Mesendoderm (in vitro differentiated cells): ENCODE measurements around the gene TEX28.

Source experiments
- DNase-seq: peaks from one replicate; pipeline ENCODE4 v3.0.0; 2013
- H2AK5ac ChIP-seq: 2 replicates; pipeline ENCODE4 v1.6.1; 2013; ENCODE audit warnings: low read length, inconsistent platforms
- H2BK120ac ChIP-seq: 2 replicates; pipeline ENCODE4 v1.6.1; 2013; ENCODE audit warnings: low read depth, mild to moderate bottlenecking, low read length, moderate library complexity, mixed read lengths
- H2BK15ac ChIP-seq: replicated peaks from 2 replicates; pipeline ENCODE4 v1.6.1; 2013; ENCODE audit warnings: low read depth, mild to moderate bottlenecking, moderate library complexity
- H2BK5ac ChIP-seq: 2 replicates; pipeline ENCODE4 v1.6.1; 2013; ENCODE audit warnings: low read length, inconsistent platforms
- H3K18ac ChIP-seq: 2 replicates; pipeline ENCODE4 v1.6.1; 2013; ENCODE audit warnings: mild to moderate bottlenecking, low read length, mixed read lengths
- H3K23ac ChIP-seq: one replicate; pipeline ENCODE4 v1.6.1; 2013; ENCODE audit warnings: low read length
- H3K27ac ChIP-seq: 2 replicates; pipeline ENCODE4 v1.5.1; 2013; ENCODE audit warnings: low read depth, mild to moderate bottlenecking, inconsistent platforms, low read length, moderate library complexity
- H3K27me3 ChIP-seq: 2 replicates; pipeline ENCODE4 v1.6.1; 2013; ENCODE audit warnings: low read length, control low read depth, mild to moderate bottlenecking, inconsistent platforms; ENCODE audit not compliant: insufficient read depth, poor library complexity
- H3K36me3 ChIP-seq: 2 replicates; pipeline ENCODE4 v1.6.1; 2013; ENCODE audit warnings: low read length, inconsistent platforms; ENCODE audit not compliant: control insufficient read depth, insufficient read depth
- H3K4ac ChIP-seq: one replicate; pipeline ENCODE4 v1.6.1; 2013; ENCODE audit warnings: low read depth, mild to moderate bottlenecking, low read length, moderate library complexity
- H3K4me1 ChIP-seq: 2 replicates; pipeline ENCODE4 v1.6.1; 2013; ENCODE audit warnings: low read depth, low read length, inconsistent platforms; ENCODE audit not compliant: control insufficient read depth
- H3K4me2 ChIP-seq: 2 replicates; pipeline ENCODE4 v1.6.1; 2013; ENCODE audit warnings: low read length
- H3K4me3 ChIP-seq: 2 replicates; pipeline ENCODE4 v1.5.1; 2013; ENCODE audit warnings: mild to moderate bottlenecking, low read length
- H3K56ac ChIP-seq: one replicate; pipeline ENCODE4 v1.6.1; 2013; ENCODE audit warnings: low read length
- H3K79me1 ChIP-seq: 2 replicates; pipeline ENCODE4 v1.6.1; 2013; ENCODE audit warnings: low read length, inconsistent platforms
- H3K79me2 ChIP-seq: 2 replicates; pipeline ENCODE4 v1.6.1; 2013; ENCODE audit warnings: mild to moderate bottlenecking, low read length; ENCODE audit not compliant: control insufficient read depth, insufficient read depth
- H3K9ac ChIP-seq: 2 replicates; pipeline ENCODE4 v1.6.1; 2013; ENCODE audit warnings: low read length, inconsistent platforms
- H4K5ac ChIP-seq: one replicate; pipeline ENCODE4 v1.6.1; 2013; ENCODE audit warnings: low read length
- H4K8ac ChIP-seq: one replicate; pipeline ENCODE4 v1.6.1; 2013; ENCODE audit warnings: low read depth, mild to moderate bottlenecking, control low read depth, low read length, moderate library complexity
- WGBS: extraction: QIAGEN DNeasy Blood & Tissue Kit; methylation state at CpG from one replicate; pipeline ENCODE4 v1.1.7; 2013; ENCODE audit warnings: low lambda C conversion rate, missing lambda C conversion rate; ENCODE audit not compliant: insufficient coverage; ENCODE audit errors: extremely low coverage; 5-methylcytosine and 5-hydroxymethylcytosine counted together

The TEX28 gene

DNA sequence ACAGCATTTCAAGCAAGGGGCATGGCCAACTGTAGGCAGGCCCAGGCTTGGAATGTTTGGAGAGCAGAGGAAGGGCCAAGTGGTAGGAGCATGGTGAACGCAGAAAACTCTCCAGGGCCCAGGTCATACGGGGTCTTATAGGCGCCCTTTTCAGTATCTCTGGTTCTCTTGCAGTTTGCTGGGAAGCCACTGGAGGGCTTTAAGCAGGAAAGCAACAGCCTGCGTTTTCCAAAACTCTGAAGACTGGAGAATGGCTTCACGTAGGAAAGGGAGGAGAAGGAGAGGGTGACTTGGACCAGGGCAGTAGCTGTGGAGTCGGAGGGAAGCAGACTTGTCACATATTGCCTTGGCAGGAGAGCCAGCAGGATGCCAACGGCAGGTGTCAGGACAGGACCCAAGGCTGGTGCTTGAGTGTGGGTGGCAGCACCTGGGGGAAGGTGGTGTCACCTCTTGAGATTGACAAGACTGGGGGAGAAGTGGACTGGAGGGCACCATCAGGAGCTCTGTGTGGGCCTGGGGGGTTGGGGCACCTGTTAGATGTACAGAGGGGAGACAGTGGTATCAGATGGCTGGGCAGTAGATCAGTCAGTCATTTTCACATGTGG, 22.6 kb upstream of the TEX28 start:
- H3K4ac ChIP-seq: no peak overlapping the region
- H2BK5ac ChIP-seq: no peak overlapping the region
- no peak overlapping the region for H2AK5ac ChIP-seq
- peak; percentile 66 for DNase-seq
- no peak overlapping the region for H4K5ac ChIP-seq
- no peaks in the 10 kb centered on the region for H3K4me1 ChIP-seq
- no peak overlapping the region for H2BK15ac ChIP-seq
- no peak overlapping the region for H3K23ac ChIP-seq
- no peak overlapping the region for H3K9ac ChIP-seq
- H3K4me3 ChIP-seq: no peak overlapping the region
- H3K4me2 ChIP-seq: no peak overlapping the region
- H3K27me3 ChIP-seq: no peaks in the 10 kb centered on the region
- H3K79me2 ChIP-seq: no peaks in the 10 kb centered on the region
- no peak overlapping the region for H3K18ac ChIP-seq
- H3K36me3 ChIP-seq: no peaks in the 10 kb centered on the region
- WGBS: no CpG with 5 or more reads among the region's 7 CpGs
- H3K27ac ChIP-seq: no peak overlapping the region
- H3K56ac ChIP-seq: no peak overlapping the region
- no peak overlapping the region for H2BK120ac ChIP-seq
- H3K79me1 ChIP-seq: no peaks in the 10 kb centered on the region
- H4K8ac ChIP-seq: no peak overlapping the region

DNA sequence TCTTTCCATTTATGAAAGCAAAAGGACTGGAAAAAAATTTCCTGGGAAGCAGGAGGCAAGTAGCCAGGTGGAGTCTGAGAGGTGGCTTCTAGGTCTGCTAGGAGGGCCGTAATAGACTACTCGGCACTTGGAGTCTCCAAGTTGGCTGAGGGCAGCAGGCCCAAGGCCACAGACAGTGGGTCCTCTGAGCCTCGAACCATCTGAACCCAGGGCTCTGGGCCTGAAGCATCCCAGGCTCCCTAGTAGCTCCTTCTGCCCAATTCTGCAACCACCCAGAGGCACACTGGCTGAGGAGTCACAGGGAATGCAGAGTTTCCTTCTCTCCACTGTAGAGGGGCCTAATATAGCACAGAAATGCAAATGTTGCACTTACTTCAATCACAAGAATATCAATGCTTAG, 20.5 kb upstream of the TEX28 start:
- H2AK5ac ChIP-seq: no peak overlapping the region
- no peaks in the 10 kb centered on the region for H3K27me3 ChIP-seq

DNA sequence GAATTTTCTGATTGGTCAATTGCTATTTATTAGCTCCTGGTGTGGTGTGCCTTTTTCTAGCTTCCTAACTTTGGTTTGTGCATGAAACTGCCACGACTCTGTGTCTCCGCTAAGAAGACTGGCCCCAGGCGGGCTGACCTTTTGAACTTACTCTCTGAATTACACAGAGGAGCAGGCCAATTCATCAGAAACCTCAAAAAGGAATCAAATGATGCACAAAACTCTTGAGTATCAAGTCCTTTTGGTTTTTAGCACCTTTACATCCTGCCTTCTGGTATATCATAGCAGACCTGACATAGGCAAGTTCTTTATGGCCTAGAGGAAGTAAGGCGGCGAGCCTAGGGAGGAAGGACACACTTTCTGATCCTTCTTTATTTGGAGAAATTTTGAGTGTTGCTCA, 18.2 kb upstream of the TEX28 start:
- WGBS: no CpG with 5 or more reads among the region's 5 CpGs
- no peak overlapping the region for H4K8ac ChIP-seq

More for the DNA sequence above, 20.5 kb upstream of the TEX28 start:
- no peaks in the 10 kb centered on the region for H3K36me3 ChIP-seq
- no peak overlapping the region for H4K8ac ChIP-seq
- DNase-seq: no peak
- no peak overlapping the region for H3K4me3 ChIP-seq
- no peak overlapping the region for H3K9ac ChIP-seq
- no peak overlapping the region for H4K5ac ChIP-seq
- no peaks in the 10 kb centered on the region for H3K4me1 ChIP-seq
- H2BK15ac ChIP-seq: no peak overlapping the region
- no peak overlapping the region for H3K27ac ChIP-seq
- H2BK120ac ChIP-seq: no peak overlapping the region
- no peak overlapping the region for H3K56ac ChIP-seq
- H3K18ac ChIP-seq: no peak overlapping the region
- H3K79me2 ChIP-seq: no peaks in the 10 kb centered on the region
- WGBS: no CpG with 5 or more reads among the region's 3 CpGs
- H3K4me2 ChIP-seq: no peak overlapping the region
- H3K4ac ChIP-seq: no peak overlapping the region
- no peaks in the 10 kb centered on the region for H3K79me1 ChIP-seq
- H3K23ac ChIP-seq: no peak overlapping the region
- H2BK5ac ChIP-seq: no peak overlapping the region

DNA sequence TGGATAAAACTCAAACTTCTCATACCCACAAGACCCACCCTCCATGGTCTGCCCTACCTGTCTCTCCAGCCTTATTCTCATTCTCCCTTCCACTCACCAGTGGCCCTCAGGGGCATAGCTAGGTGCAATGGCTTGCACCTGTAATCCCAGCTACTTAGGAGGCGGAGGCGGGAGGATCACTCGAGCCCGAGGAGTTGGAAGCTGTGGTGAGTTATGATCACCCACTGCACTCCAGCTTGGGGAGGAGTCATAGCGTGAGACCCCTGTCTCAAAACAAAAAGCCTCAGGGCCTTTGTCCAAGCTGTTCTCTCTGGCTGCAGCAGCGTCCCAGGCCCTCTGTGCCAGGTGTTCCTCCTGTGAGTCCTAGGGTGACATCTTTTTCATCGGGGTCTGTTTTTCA, 17.2 kb upstream of the TEX28 start:
- Histone ChIP-seq H2AK5ac (no peak overlapping the region), H3K9ac (no peak overlapping the region), H3K4me2 (no peak overlapping the region), H2BK5ac (no peak overlapping the region), H3K56ac (no peak overlapping the region), H3K4ac (no peak overlapping the region), H2BK15ac (no peak overlapping the region), H3K4me3 (no peak overlapping the region), H3K4me1 (no peaks in the 10 kb centered on the region), H3K79me2 (no peaks in the 10 kb centered on the region), H3K18ac (no peak overlapping the region), H3K27ac (no peak overlapping the region), H3K79me1 (no peaks in the 10 kb centered on the region), H4K5ac (no peak overlapping the region), H2BK120ac (no peak overlapping the region), H3K27me3 (no peaks in the 10 kb centered on the region), H3K23ac (no peak overlapping the region), H3K36me3 (no peaks in the 10 kb centered on the region), H4K8ac (no peak overlapping the region)
- DNase-seq: no peak
- no CpG with 5 or more reads among the region's 7 CpGs for WGBS

More for the DNA sequence above, 18.2 kb upstream of the TEX28 start:
- Histone ChIP-seq H4K5ac (no peak overlapping the region), H3K23ac (no peak overlapping the region), H3K79me1 (no peaks in the 10 kb centered on the region), H2BK15ac (no peak overlapping the region), H3K4me3 (no peak overlapping the region), H3K27ac (no peak overlapping the region), H3K36me3 (no peaks in the 10 kb centered on the region), H2BK5ac (no peak overlapping the region), H3K4me1 (no peaks in the 10 kb centered on the region), H3K9ac (no peak overlapping the region), H3K18ac (no peak overlapping the region), H2AK5ac (no peak overlapping the region), H2BK120ac (no peak overlapping the region), H3K4me2 (no peak overlapping the region), H3K56ac (no peak overlapping the region), H3K27me3 (no peaks in the 10 kb centered on the region), H3K79me2 (no peaks in the 10 kb centered on the region), H3K4ac (no peak overlapping the region)
- no peak for DNase-seq

DNA sequence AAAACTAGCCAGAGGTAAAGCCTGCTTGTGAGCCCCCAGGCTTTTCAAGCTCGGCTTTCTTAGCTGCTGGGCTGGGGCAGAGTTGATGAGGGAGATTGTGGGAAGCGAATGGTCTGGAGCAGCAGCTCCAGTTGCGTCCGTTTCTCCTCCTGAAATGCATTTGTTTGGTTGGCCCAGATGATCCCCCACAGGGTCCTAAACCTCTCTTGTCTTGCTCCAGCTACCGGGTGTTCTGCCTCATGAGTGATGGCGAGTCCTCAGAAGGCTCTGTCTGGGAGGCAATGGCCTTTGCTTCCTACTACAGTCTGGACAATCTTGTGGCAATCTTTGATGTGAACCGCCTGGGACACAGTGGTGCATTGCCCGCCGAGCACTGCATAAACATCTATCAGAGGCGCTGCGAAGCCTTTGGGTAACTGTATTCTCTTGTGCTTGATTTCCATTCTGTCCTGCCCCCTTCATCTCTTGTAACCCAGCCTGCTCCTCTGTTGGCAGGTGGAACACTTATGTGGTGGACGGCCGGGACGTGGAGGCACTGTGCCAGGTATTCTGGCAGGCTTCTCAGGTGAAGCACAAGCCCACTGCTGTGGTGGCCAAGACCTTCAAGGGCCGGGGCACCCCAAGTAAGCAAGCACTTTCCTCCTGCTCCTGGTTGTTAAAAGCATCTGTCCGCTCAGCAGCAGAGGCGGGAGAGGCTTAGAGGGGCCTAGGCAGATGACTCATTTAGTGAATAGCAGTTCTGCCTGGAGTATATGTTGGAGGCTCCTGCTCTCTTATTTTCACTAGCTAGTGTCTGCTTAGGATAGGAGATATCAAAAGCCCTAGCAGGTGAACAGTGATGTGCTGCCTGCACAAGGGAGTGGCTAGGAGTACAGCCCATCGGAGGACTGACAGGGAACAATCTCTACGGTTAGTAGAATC, 16.0 kb upstream of the TEX28 start:
- DNase-seq: no peak
- Histone ChIP-seq H2AK5ac (no peak overlapping the region), H3K4ac (no peak overlapping the region), H3K9ac (no peak overlapping the region), H4K8ac (no peak overlapping the region), H2BK15ac (no peak overlapping the region), H3K4me1 (no peaks in the 10 kb centered on the region), H3K27ac (no peak overlapping the region), H3K23ac (no peak overlapping the region), H3K79me2 (no peaks in the 10 kb centered on the region), H3K27me3 (no peaks in the 10 kb centered on the region), H3K56ac (no peak overlapping the region), H3K4me3 (no peak overlapping the region), H2BK5ac (no peak overlapping the region), H3K36me3 (no peaks in the 10 kb centered on the region), H2BK120ac (no peak overlapping the region), H3K18ac (no peak overlapping the region), H4K5ac (no peak overlapping the region), H3K4me2 (no peak overlapping the region), H3K79me1 (no peaks in the 10 kb centered on the region)
- WGBS: no CpG with 5 or more reads among the region's 19 CpGs
